Activated CD4-positive, alpha-beta T cell treated with anti-CD3 and anti-CD28 coated beads for 4 hours (primary cell): ENCODE data around the gene TAPBPL.
"Not testable (repeated sequence)": the region's sequence is repeated elsewhere in the genome, so short reads cannot be mapped to it uniquely, and the experiment has no call there.

Experiments used
- DNase-seq, 2 donors: peaks; one replicate each; pipeline ENCODE4 v3.0.0-alpha.2; 2020

TAPBPL gene

GRCh38 chr12:6493497-6494257, 41.8 kb downstream of the TAPBPL start, which contains the start of gene NCAPD2:
Gene NCAPD2, plus strand, starts transcription at chr12:6494102. Its CDS starts 997 bp downstream, at chr12:6495099.
- peak; percentile 92 to 94 for DNase-seq

GRCh38 chr12:6494258-6494743, 42.5 kb downstream of the TAPBPL start:
- DNase-seq = no peak

DNA sequence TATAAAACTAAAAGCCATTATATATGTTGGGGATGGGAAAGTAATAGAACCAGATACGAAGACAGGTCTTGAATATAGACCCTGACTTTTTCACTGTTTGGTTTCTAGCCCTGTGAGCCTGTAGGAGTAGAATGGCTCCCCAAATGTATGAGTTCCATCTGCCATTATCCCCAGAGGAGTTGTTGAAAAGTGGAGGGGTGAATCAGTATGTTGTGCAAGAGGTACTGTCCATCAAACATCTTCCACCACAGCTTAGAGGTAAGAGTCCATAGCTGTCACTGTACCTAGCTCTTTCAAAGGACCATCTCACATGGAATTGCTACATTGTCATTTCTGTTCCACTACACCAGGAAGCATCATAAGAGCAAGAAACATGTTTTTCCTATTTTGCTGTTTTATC, 43.1 kb downstream of the TAPBPL start:
- DNase-seq = no peak

DNA sequence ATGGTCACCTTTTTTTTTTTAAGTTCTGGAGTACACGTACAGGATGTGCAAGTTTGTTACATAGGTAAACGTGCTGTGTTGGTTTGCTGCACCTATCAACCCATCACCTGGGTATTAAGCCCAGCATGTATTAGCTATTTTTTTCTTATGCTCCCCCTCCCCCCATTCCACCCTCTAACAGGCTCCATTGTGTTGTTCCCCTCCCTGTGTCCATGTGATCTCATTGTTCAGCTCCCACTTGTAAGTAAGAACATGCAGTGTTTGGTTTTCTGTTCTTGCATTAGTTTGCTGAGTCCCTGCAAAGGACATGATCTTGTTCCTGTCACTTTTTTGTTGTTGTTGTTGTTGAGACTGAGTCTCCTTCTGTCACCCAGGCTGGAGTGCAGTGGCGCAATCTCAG, 45.4 kb downstream of the TAPBPL start:
- DNase-seq = not testable (repeated sequence)

DNA sequence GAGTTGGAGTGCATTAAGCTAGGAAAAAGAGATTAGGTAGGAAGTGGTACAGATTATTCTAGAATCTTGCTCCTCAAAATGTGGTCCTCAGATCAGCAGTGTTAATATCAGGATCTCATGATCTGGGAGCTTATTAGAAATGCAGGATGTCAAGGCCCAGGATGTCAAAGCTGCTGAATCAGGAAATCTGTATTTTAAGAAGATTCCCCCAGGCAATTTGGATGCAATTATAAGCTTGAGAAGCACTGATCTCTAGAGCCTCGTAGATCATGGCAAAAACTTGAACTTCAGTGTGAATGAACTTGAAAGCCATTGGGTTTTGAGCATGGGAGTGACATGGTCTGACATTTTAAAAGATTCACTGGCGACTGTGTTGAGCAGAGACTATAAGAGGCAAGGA, 48.6 kb downstream of the TAPBPL start:
- no peak for DNase-seq

DNA sequence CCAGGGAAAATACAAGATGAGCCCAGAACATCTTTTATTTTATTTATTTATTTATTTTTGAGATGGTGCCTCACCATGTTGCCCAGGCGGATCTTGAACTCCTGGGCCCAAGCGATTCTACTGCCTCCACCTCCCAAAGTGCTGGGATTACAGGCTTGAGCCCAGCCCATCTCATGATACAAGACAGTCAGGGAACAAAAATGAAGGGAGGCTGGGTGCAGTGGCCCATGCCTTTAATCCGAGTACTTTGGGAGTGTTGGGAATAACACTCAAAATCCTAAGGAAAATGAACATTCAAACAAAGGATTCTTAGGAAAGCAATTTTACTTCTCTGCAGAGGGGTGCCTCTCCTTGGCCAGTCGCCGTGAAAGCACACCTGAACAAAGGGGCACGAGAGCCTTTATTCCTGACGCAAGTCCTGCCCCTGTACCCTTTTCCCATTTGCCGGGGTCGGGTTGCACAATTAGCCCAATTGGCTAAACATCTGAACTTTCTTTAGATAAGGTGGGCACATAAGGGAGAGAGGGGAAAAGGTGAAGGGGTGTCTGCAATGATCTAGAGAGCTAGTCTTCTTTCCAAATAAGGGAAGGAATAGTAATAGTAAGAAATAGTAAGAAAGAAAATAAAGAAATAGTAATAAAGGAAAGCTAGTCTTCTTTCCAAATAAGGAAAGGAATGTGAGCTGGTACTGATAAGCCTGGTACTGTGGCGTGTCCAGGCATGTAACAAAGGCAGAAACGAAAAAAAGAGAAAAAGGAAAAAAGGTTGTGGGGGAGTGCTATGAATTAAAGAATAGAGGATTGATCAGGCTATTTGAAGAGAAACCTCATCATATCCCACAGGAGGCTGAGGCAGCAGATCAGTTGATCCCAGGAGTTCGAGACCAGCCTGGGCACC, 55.5 kb downstream of the TAPBPL start:
- no peak for DNase-seq

- DNase-seq = no peak
Observed at GRCh38 chr12:6508087-6508486, 56.2 kb downstream of the TAPBPL start.
